Body of pancreas (tissue), 4 donors: Measurements from ENCODE around the gene CAMK2G.
"Not testable (repeated sequence)": the region's sequence is repeated elsewhere in the genome, so short reads cannot be mapped to it uniquely, and the experiment has no call there.

Experiments used
- CTCF ChIP-seq, 7 experiments: fragments of 450-650 bp in 4 of 7; fragments of 200-600 bp in 3 of 7; sonication (generic) in 3 of 7; IDR thresholded peaks; one replicate each; pipeline ENCODE4 v1.5.1; 2016 to 2019; ENCODE audit warnings: antibody characterized with exemption in 7 of 7
- POLR2A ChIP-seq, 3 donors: fragments of 450-650 bp; IDR thresholded peaks; one replicate each; pipeline ENCODE4 v1.6.1; 2016; ENCODE audit warnings: antibody characterized with exemption in 3 of 3, mild to moderate bottlenecking in 2 of 3

GRCh38 chr10:73796035-73796434, 78.3 kb downstream of the CAMK2G start:
- not testable (repeated sequence) for TF ChIP-seq POLR2A, CTCF (IDR thresholded peaks at IDR 0.05)
